ENCODE data around the gene IFT74. TPM values are rescaled to one million over a fixed set of nuclear protein-coding genes. Genes with fewer than 3 reads are reported as not detected.
A peak's percentile ranks its signal among the peaks of the same experiment; 100 is the strongest.

Gene IFT74
- total and polyA plus RNA-seq, 2 of the 13 experiments (the other 11 are each of a cell fraction or from before 2014, with no cell fraction given): 4.2 to 12.3 TPM

GRCh38 chr9:26955921-26956859 lies at the start of gene IFT74 (continued):
- TF ChIP-seq ATF5 (CRISPR knock-in tag; IDR thresholded peaks at IDR 0.05; ENCODE audit: low read depth) (no peak), ZFP90 (CRISPR knock-in tag; IDR thresholded peaks at IDR 0.05; ENCODE audit: borderline replicate concordance) (no peak), MTA3 (CRISPR knock-in tag; IDR thresholded peaks at IDR 0.05) (no peak), KDM3A (CRISPR knock-in tag; IDR thresholded peaks at IDR 0.05; ENCODE audit: low read depth) (no peak), ZNF710 (CRISPR knock-in tag; IDR thresholded peaks at IDR 0.05; ENCODE audit: borderline replicate concordance) (no peak; the same call in 1 of the 2 replicates), RARG (CRISPR knock-in tag; IDR thresholded peaks at IDR 0.05; ENCODE audit: low read depth) (no peak), DRAP1 (CRISPR knock-in tag; IDR thresholded peaks at IDR 0.05) (peak; percentile 76; the same call in 1 of the 2 replicates), THRA (CRISPR knock-in tag; IDR thresholded peaks at IDR 0.05; ENCODE audit: borderline replicate concordance) (no peak), ATF6 (CRISPR knock-in tag; conservative IDR thresholded peaks at IDR 0.05) (no peak), SNAI1 (CRISPR knock-in tag; IDR thresholded peaks at IDR 0.05; ENCODE audit: borderline replicate concordance) (no peak), RORA (CRISPR knock-in tag; IDR thresholded peaks at IDR 0.05) (no peak), HDAC1 (CRISPR knock-in tag; IDR thresholded peaks at IDR 0.05) (peak; percentile 73), ZBED4 (CRISPR knock-in tag; IDR thresholded peaks at IDR 0.05; ENCODE audit: borderline replicate concordance) (0 out of 2 replicates have a peak, but pooled peaks have one; percentile 47), SRF (IDR thresholded peaks at IDR 0.05; ENCODE audit: low read depth, low read length) (no peak), ZBTB21 (CRISPR knock-in tag; IDR thresholded peaks at IDR 0.05) (no peak; the same call in 1 of the 2 replicates), PPARG (CRISPR knock-in tag; conservative IDR thresholded peaks at IDR 0.05) (no peak)

Measured in HepG2 (cell line).